ENCODE measurements around the gene PCED1B.
"Not testable (repeated sequence)": the region's sequence is repeated elsewhere in the genome, so short reads cannot be mapped to it uniquely, and the experiment has no call there.

PCED1B gene

GRCh38 chr12:47244835-47245234, 165.4 kb downstream of the PCED1B start:
- no peak for DNase-seq

GRCh38 chr12:47245623-47246022, 166.2 kb downstream of the PCED1B start:
- DNase-seq, result no peak

GRCh38 chr12:47247418-47247817, 168.0 kb downstream of the PCED1B start:
- DNase-seq, result no peak

GRCh38 chr12:47249082-47249481, 169.7 kb downstream of the PCED1B start:
- DNase-seq, result no peak

GRCh38 chr12:47249719-47250357, 170.4 kb downstream of the PCED1B start:
- DNase-seq, result no peak

- DNase-seq, result no peak
Observed at GRCh38 chr12:47251919-47252318, 172.5 kb downstream of the PCED1B start.

- no peak for DNase-seq
Observed at GRCh38 chr12:47264951-47265350, 185.5 kb downstream of the PCED1B start.

GRCh38 chr12:47265391-47265790, 186.0 kb downstream of the PCED1B start:
- DNase-seq, result no peak

GRCh38 chr12:47267571-47267970, 188.2 kb downstream of the PCED1B start:
- DNase-seq, result no peak

GRCh38 chr12:47268501-47269454, 189.4 kb downstream of the PCED1B start:
- no peak for DNase-seq

- DNase-seq, result no peak
Observed at GRCh38 chr12:47269916-47270315, 190.5 kb downstream of the PCED1B start.

GRCh38 chr12:47270782-47271664, 191.6 kb downstream of the PCED1B start:
- DNase-seq, result no peak

- no peak for DNase-seq
Observed at GRCh38 chr12:47271800-47272239, 192.4 kb downstream of the PCED1B start.

GRCh38 chr12:47272412-47273190, 193.2 kb downstream of the PCED1B start:
- DNase-seq, result no peak

GRCh38 chr12:47273191-47273626, 193.8 kb downstream of the PCED1B start:
- no peak for DNase-seq

GRCh38 chr12:47274760-47275159, 195.3 kb downstream of the PCED1B start:
- no peak for DNase-seq

- DNase-seq, result no peak
Observed at GRCh38 chr12:47276253-47276620, 196.8 kb downstream of the PCED1B start.

GRCh38 chr12:47276621-47277309, 197.3 kb downstream of the PCED1B start:
- DNase-seq, result no peak

GRCh38 chr12:47277972-47278448, 198.6 kb downstream of the PCED1B start:
- DNase-seq, result peak; percentile 55

GRCh38 chr12:47279758-47280157, 200.3 kb downstream of the PCED1B start:
- not testable (repeated sequence) for DNase-seq

- DNase-seq, result no peak
Observed at GRCh38 chr12:47280543-47281300, 201.3 kb downstream of the PCED1B start.
